DOHH2 (cell line): ENCODE measurements around the gene SCUBE1.

Experiments used
- EZH2phosphoT487 ChIP-seq: fragments of 200-600 bp; sonication (generic); IDR thresholded peaks from 2 replicates; pipeline ENCODE4 v1.6.1; 2017; ENCODE audit warnings: borderline replicate concordance, mild to moderate bottlenecking, antibody characterized with exemption, low read length, moderate library complexity, mixed read lengths
- TF ChIP-seq, protein P1 (sequence below): fragments of 200-600 bp; sonication (generic); IDR thresholded peaks from one replicate; pipeline ENCODE4 v1.5.1; 2014; ENCODE audit warnings: antibody characterized with exemption, mild to moderate bottlenecking, low read depth, low read length; ENCODE audit not compliant: poor library complexity, severe bottlenecking

DNA sequence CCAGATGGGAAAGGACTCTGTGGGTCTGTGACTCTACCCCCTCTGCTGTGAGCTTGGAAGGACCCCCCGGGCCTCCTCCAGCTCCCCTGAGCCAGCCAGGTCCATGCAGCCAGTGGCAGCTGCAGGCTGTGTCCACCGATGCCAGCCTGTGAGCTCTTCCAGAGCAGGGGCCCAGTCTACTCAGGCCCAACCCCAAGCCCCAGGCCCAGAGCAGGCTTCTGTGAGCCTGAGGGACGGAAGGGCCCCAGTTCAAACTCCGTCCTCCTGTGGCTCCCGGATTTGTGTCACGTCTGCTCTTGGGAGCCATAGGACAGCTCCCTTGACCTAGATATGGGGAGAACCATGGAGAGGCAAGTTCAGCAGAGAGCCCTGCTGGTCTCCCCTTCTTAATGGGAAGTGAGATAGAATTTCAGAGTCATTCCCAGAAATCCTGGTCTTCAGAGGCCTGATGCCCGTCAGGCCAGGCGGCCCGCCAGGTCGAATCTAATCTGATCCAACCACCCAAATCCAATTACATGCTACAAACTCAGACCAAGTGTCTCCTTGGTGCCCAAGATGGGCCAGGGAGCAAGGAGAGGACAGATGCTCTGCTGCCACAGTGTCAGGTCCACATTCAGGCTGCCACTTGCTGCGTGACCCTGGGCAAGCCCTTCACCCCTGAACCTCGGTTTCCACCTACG, 75.1 kb downstream of the SCUBE1 start:
- TF ChIP-seq, protein P1, sequence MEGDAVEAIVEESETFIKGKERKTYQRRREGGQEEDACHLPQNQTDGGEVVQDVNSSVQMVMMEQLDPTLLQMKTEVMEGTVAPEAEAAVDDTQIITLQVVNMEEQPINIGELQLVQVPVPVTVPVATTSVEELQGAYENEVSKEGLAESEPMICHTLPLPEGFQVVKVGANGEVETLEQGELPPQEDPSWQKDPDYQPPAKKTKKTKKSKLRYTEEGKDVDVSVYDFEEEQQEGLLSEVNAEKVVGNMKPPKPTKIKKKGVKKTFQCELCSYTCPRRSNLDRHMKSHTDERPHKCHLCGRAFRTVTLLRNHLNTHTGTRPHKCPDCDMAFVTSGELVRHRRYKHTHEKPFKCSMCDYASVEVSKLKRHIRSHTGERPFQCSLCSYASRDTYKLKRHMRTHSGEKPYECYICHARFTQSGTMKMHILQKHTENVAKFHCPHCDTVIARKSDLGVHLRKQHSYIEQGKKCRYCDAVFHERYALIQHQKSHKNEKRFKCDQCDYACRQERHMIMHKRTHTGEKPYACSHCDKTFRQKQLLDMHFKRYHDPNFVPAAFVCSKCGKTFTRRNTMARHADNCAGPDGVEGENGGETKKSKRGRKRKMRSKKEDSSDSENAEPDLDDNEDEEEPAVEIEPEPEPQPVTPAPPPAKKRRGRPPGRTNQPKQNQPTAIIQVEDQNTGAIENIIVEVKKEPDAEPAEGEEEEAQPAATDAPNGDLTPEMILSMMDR: no peak
- no peak for TF ChIP-seq EZH2phosphoT487
